Activated CD4-positive, alpha-beta T cell treated with anti-CD3 and anti-CD28 coated beads, Interleukin-2, amount 50 U/mL, for 4 hours (primary cell): ENCODE data around the gene ARID1B.

Experiments used
- DNase-seq, 2 experiments: peaks; one replicate each; pipeline ENCODE4 v3.0.0-alpha.2; 2020

ARID1B gene

DNA sequence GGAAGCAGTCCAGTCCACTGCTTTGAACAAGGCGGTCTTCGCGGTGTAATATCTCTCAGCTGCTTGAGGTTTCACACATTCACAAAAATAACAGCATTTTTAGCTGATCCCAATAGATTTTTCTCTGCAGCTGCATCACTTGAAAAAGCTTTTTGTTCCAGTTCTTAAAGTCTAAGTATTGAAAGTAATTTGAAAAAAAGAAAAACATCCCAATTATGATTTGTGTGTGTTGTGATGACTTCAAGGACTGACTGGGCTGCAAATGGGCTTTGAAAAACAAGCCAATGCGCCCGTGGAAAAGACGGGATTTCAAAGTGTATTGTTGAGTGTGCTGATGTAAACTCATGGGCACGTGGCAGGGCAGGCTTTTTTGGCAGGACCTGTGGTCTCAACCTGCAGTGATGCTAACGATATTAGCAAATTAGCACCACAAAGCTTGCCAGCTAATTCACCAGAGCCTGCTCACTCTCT lies 395.1 kb downstream of the ARID1B start:
- no peak for DNase-seq

DNA sequence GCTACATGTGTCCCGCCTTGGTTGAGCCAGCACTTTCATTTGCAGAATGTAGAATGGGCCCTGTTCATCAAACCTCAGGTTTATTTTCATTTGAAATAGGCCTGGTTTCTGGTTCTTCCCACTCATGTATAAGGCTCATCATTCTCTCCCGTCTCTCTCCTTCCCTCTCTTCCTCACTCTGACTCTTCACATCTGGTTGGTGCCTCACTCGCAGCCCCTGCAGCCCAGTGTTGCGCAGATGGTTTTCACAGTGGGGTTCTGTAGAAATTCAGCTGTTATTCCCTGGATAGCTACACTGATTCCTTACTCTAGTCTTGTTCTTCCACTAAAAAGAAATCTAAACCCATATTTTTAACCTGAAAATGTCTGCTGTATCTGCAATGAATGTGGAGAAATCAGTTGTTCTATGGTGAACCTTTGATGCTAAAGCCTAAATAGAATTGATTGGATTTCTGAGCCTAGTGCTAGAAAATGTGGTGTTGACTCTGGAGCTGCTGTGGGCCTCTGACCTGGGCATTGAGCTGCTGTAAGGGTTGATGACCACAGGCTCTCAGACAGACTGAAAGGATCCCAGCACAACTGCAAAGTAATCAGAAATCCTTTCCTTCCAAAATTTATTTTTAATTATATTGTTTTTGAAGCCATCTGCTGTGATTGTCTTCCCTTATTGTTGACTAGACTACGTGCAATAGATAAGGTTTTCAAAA lies 395.8 kb downstream of the ARID1B start:
- DNase-seq, result no peak

DNA sequence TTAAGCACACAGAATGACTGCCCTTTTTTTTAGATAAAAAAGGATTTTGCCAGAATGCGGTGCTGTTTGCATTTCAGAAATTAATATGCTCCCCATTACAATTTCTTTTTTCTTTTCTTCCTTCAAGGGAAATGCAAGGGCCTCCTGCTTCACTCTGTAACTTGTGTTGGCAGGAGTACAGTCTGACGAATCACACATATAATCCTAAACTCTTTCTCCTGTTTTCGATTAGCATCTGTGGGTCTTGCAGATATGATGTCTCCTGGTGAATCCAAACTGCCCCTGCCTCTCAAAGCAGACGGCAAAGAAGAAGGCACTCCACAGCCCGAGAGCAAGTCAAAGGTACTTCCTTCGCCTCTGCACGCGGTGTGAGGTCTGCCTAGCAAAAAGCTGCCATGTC lies 396.6 kb downstream of the ARID1B start:
- no peak for DNase-seq

DNA sequence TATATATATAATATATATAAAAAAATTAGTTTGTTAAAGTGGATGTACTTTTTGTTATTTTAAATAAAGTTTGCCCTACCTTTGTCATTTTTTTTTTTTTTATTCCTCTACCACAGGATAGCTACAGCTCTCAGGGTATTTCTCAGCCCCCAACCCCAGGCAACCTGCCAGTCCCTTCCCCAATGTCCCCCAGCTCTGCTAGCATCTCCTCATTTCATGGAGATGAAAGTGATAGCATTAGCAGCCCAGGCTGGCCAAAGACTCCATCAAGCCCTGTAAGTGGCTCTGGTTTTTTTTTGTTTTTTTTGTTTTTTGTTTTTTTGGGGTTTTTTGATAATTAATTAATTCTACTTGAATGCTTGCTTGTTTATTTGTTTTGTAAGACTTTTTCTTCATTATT lies 397.6 kb downstream of the ARID1B start:
- DNase-seq, result no peak

DNA sequence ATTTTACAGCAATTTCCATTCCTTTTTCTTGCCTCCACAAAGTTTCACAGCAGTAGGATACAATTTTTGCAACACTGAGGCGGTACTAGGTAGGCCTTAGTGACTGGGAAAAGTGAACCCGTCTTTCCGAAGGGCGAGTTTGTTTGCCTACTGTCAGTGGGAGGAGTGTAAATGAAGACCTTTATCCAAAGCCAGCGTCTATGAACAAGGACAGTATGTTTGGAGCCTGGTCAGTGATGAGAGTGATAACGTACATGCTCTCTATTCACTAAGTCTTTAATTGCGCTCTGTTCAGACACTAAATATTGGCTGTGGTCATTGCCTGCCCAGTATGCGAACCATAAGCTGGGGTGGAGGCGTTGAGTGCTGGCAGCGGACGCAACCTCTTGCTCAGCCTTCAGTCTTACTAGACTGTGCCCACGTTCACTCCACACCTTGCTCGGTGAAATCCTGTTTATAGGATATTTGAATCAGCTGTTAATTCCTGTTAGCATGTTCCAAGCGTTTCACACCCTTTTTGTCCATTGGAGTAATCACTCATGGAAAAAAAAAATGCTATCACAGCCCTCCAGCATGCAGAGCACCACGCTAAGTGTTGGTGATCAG lies 400.7 kb downstream of the ARID1B start:
- no peak for DNase-seq

DNA sequence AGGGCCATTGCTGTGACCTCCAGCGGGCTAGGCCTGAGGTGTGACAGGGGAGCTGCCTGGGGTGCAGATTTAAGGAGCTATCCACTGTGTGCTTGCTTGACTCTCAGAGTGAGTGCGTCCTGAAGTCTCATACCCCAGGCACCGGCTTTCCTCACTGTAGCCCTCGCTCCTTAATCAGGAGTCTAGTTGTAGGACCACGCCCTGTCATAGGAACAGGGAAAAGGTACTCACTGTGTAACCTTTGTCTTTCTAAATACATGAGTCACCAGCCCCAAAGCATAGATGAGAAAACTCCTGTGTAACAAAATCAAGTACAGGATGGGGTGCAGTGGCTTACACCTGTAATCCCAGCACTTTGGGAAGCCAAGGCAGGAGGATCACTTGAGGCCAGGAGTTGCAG lies 404.5 kb downstream of the ARID1B start:
- DNase-seq, result no peak

DNA sequence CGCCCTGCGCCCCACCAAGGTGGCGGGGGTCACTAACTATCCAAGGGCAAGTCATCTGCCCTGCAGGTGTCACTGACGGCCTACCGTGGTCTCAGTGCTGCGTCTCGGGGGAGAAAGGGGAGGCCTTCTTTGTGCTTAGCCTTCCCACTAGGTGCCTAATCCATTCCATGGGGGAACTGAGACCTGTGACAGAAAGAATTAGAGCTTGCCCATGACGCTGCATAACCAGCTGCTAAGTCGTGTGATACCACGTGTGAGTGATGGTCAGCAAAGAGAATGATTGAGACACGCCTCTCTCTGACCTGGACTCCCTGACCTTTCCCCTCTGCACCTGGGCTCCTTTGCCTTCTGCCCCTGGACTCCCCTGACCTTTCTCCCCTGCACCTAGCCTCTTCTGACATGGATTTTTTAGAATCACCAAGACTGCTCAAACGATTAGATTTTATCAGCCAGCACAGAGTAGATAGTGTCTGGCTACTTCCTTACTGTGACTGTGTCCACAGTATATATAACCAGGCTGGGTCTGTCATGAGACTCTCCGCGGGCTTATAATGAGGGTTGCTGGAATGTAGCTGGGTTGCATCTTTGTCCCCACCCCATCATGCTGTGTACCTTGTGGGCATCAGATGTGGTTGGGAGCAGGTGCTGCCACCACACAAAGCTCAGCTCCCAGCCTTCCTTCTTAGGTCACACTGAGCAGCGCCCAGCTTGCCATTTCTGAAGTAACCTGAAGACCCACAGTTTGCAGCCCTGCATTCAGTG lies 405.5 kb downstream of the ARID1B start:
- no peak for DNase-seq

DNA sequence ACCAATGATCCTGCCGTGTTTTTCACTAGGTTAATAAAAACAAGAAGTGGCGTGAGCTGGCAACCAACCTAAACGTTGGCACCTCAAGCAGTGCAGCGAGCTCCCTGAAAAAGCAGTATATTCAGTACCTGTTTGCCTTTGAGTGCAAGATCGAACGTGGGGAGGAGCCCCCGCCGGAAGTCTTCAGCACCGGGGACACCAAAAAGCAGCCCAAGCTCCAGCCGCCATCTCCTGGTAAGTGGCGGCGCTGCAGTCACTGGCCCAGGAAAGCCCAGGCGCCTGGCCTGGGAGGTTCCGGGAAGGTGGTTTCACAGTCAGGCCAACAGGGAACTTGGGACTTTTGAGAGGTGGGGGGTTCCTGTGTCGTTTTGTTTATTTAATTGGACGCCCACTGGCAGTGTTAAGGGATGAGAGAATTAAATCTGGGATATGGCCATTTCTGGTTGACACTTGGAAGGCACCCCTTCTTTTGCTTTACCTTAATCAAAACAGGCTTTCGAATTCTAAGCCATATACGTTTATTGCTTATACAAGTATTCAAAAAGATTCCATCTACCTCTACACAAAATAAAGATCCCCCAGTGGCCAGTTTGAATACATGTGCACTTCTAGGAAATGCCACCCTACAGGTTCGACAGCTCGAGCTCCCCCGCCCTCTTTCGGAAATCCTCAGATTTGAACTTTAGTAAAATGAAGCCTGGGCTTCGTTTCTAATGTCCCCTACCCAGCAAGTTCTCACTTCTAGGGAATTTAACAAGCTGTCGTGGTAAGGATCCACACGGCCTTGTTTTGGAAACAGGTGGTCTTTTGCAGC lies 407.2 kb downstream of the ARID1B start:
- peak; percentile 50 to 55 for DNase-seq

DNA sequence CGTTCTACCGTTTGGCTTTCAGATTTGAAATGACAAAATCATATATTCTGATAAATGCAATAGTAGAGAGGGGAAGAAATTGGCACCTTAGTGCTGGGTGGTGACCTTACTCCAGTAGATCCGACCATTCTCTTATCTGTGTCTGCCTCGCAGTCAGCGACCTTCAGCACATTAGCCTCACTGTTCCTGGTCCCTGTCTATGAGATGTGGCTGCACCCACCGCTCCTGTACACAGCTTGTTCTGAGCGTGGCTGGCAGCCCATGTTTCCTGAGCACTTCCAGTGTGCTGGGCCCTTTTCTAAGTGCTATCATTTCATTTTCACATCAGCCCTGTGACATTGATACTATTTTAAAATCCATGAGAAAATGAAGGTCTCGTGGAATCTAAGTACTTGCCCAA lies 408.0 kb downstream of the ARID1B start:
- DNase-seq, result no peak

DNA sequence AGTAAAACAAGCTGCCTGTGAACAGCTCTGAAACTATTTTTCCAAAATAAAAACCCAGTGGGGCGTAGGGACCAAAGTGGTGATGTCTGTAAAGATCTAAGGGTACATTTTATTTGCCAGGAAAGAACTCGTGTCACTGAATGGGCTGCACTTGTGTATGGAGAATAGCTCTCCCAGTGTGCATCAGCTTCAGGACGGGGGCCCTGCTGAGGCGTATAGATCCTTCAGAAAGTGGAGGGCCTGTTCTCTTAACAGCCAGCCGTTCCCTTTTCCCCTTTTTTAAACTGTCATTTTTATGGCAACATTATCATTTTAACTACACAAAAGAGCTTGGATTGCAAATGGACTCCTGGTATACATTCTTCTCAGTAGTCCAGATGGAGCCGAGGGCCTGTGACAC lies 408.8 kb downstream of the ARID1B start:
- DNase-seq, result no peak

DNA sequence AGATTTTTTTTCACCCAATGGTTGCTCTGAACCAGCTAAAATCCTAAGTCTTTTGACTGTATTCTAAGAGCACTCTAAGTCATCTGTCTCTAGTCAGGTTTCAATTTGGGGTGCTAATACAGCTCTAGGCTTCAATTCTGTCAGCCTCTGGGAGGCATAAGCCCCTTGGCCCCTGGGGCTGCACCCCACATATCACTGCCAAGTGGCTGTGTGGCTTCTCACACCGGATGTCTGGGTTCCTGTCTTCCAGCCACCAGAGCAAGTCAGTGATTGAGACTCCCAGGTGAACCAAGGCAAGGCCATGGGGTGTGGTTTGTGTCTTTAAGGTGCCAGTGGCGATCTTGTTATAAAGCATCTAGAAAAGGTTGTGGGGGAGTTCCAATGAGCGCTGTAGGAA lies 409.6 kb downstream of the ARID1B start:
- no peak for DNase-seq

DNA sequence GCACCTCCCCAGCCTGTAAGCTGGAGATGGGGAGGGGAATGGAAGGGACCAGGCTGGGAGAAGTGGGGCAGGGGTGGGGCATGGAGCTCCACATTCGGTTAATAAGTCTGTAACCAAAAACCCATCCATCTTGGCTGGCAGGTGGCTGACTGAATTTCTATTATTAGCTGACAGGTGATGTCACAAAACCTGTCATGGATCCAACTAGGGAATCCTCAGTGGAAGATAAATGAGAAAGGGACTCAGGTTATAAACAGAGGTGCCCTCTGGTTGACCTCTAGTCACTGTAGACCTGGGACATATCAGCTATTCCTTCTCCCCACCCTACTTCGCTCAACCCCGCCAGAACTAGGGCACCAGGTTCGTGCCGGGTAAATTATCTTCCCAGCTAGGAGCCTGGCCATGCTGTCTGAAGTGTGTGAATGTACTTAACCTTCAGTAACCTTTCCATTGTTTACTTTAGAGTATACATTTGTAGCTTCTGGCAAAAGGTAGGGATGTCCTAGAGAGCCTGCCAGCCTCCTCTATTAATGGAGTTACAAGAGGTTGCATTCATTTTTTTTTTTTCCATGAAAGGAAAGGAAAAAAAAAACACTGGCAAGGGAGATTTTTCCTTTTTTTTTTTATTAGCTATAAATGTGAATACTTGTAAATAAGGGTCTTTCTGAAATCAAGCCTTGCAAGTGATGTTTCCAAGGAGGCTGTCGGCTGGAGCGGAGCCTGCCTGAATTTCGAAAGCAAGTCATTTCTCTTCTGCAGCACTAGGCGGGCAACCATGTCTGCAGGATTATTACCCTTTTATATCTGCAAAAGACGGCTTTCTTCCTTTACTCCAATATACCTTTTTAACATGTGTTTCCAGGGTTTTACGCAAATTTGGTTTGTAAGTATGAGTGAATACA lies 410.3 kb downstream of the ARID1B start:
- DNase-seq, result no peak

DNA sequence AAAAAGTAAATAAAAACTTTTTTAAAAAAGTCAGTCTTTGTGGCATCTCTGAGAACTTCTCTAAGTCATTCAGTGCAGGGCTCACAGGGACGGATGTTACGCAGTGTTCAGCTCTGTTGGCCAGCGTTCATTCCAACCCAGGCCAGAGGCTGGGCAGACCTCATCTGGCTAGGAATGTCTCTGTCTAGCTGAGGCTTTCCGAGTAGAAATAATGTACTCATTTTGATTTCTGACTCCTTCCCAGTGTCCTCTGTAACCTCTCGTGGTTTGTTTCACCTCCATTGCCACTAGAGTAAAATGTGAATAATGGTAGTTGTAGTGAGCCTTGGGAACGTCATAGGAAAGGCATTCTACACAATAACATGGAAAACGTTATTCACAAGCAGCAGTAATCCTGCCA lies 411.0 kb downstream of the ARID1B start:
- DNase-seq, result no peak

DNA sequence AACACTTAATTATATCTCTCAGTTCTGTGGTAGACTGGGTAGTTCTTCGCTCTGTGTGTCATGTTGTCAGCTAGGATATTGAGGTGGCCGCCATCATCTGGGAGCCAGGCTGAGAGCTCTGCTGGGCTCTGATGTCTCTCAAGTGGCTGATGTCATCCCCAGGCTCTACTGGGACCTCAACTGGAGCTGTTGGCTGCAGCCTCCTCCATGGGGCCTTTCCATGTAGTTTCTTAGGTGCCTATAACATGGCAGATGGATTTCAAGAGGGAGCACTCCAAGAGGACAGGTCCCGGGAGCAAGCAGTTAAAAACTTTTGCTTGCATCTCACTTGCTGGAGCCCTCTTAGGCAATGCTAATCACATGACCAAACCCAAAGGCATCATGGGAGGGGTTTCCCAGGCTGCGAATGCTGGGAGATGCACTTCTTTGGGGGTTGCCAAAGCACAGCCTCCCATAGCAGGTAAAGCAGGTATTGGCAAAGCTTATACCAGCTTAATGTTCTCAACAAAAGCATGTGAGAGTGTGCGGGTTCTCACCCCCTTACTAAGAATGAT lies 416.3 kb downstream of the ARID1B start:
- DNase-seq, result no peak

DNA sequence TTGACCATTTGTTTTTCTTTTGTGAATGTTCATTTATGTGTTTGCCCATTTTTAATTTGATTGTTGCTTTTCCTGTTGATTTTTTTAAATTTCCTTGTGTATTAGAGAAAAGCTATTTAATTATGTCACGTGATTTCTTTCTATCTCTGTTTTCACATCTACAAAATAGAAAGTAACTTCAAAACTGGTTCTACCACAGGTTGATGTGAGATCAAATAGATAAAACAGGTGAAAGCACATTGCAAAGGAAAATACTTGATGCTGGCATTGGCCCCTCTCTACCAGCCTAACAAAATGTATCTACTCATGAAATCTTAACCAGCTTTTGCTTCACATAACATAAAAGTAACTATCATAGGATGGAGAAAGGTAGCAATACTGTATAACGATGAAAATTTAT lies 416.9 kb downstream of the ARID1B start:
- no peak for DNase-seq

DNA sequence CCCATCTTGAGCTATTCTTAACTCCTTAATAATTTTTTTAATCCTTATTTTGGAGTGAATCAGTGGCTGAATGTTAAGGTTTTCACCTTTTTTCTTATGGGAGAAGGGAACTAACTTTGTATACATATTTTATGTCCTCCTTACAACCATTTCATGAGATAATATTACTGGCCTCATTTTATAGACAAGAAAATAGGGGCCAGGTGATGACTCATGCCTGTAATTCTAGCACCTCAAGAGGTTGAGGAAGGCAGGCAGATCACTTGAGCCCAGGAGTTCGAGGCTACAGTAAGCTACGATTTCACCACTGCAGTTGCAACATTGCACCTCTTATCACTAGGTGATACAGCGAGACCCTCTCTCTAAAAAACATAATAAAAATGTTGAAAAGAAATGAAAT lies 417.5 kb downstream of the ARID1B start:
- DNase-seq, result no peak

DNA sequence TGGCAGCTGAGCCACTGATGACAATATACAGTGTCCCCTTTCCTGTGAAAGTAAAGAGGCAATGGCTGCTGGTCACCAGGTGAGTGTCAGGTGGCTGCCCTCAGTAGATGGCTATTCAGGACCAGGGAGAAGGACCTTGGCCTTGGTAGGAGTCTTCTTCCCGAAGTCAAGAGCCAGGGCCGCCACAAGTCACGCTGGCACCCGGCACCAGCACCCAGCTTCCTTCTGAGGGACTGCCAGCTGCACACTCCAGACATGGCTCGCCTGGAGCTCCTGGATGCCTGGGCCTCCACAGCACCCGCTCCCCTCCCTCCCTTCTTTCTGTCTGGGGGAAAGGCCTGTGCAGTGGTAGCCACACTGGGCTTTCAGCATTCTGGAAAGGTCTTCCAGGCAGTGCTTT lies 419.2 kb downstream of the ARID1B start:
- no peak for DNase-seq

DNA sequence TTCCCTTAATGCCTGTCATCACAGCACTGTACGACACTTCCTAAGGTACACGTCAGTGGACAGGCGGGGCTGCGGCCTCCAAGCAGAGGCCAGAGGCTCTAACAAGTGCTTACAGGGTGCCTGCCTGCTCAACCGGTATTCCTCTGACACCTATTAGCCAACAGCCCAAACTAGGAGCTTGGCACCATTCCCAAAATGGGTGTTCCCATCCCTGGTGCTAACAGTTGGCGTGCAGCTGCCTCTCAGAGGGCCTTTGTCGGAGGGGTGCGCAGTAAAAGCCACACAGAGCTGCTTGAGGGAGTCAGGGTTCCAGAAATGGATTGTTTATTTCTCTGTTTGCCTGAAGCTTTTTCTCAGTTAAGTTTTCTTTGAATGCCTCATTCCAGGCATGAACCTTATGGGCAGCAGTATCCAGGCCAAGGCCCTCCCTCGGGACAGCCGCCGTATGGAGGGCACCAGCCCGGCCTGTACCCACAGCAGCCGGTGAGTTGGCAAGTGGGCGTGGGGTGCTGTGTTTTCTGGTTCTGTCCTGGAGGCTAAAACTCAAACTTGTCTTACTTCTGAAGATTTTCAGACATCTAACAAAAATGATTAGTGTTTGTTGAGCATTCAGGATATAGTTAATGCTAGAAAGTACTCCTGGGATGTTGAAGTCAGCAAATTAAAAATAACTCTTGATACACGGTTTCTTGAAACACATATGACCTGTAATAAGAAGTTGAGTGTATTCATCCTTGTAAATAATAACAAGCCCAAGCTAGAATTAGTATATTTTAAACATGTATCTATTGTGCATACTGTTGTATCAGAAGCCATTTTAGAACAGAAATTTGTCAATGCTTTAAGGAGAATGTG lies 421.5 kb downstream of the ARID1B start:
- DNase-seq, result no peak

DNA sequence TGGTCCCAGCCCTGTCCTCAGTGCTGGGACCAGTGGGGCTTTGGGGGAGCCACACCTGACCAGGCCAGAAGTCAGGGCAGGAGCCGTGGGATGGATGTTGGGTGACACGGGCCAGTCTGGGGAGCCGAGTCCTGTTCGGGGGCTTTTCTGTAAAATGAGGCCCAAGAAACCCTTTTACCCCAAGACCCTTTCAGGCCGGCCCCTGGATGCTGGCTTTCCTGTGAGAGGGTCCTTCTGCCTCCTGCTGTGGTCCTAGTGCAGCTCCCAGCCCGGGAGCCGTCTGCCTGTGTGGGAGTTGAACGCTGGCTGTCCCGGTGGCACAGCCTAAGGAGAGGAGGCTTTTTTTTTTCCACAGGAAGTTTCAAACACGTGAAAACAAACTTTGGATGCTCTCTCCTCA lies 422.9 kb downstream of the ARID1B start:
- DNase-seq, result no peak

DNA sequence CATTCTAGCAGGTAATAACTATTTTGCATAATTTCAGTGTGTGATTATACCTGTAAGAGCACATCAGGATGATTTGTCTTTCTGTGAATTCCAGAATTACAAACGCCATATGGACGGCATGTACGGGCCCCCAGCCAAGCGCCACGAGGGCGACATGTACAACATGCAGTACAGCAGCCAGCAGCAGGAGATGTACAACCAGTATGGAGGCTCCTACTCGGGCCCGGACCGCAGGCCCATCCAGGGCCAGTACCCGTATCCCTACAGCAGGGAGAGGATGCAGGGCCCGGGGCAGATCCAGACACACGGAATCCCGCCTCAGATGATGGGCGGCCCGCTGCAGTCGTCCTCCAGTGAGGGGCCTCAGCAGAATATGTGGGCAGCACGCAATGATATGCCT lies 423.4 kb downstream of the ARID1B start:
- no peak for DNase-seq

DNA sequence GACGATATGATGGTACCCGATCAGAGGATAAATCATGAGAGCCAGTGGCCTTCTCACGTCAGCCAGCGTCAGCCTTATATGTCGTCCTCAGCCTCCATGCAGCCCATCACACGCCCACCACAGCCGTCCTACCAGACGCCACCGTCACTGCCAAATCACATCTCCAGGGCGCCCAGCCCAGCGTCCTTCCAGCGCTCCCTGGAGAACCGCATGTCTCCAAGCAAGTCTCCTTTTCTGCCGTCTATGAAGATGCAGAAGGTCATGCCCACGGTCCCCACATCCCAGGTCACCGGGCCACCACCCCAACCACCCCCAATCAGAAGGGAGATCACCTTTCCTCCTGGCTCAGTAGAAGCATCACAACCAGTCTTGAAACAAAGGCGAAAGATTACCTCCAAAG lies 423.9 kb downstream of the ARID1B start:
- no peak for DNase-seq
